ENCODE measurements around the gene GPR139.

DNA sequence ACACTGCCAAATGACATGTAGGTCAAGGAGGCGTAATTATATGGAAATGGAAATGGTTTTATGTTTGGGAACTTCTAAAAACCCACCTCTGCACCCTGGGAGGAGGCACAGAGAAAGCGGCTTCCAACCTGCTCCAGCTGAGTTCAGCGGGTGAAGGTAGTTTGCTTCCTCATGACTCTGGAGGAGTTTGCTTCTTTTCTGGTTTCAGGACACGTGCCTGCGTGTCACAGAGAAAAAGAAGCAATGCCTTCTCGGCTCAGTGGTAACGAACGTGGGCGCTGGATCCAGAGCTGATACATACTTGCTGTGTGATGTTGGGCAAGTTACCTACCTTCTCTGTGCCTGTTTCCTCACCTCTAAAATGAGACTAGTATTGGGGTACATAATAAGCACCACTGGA lies 22.1 kb downstream of the GPR139 start:
- TF ChIP-seq CTCF (IDR thresholded peaks at IDR 0.05) (no peak), POLR2A (IDR thresholded peaks at IDR 0.05) (no peak)

Measured in thyroid gland (tissue), 4 donors.